Activated naive CD4-positive, alpha-beta T cell treated with anti-CD3 and anti-CD28 coated beads for 36 hours (primary cell): ENCODE results near the gene HERC5. TPM values are rescaled to one million over a fixed set of nuclear protein-coding genes. Genes with fewer than 3 reads are reported as not detected.
"Not testable (repeated sequence)": the region's sequence is repeated elsewhere in the genome, so short reads cannot be mapped to it uniquely, and the experiment has no call there.

Source experiments
- CTCF ChIA-PET: fragments of 350-600 bp; sonication (Branson Sonifier 250); formaldehyde crosslinking; loops from one replicate; lab custom pipeline; 2021; ENCODE audit warnings: antibody characterized with exemption; lab: Charles Lee
- DNase-seq: peaks from one replicate; pipeline ENCODE4 v3.0.0-alpha.2; 2020
- H3K27ac Mint-ChIP-seq: one replicate; pipeline ENCODE4 v1.8.0; 2021; ENCODE audit warnings: mild to moderate bottlenecking, mixed read lengths
- H3K27me3 Mint-ChIP-seq: one replicate; pipeline ENCODE4 v1.8.0; 2021; ENCODE audit warnings: low read depth, mixed read lengths
- H3K36me3 Mint-ChIP-seq: one replicate; pipeline ENCODE4 v1.8.0; 2021; ENCODE audit warnings: low read depth, mixed read lengths
- H3K4me1 Mint-ChIP-seq: one replicate; pipeline ENCODE4 v1.8.0; 2021; ENCODE audit warnings: low read depth, mixed read lengths
- H3K4me3 Mint-ChIP-seq: one replicate; pipeline ENCODE4 v1.8.0; 2021; ENCODE audit warnings: mild to moderate bottlenecking, moderate library complexity, mixed read lengths
- H3K9me3 Mint-ChIP-seq: one replicate; pipeline ENCODE4 v1.8.0; 2021; ENCODE audit warnings: mixed read lengths
- intact Hi-C: fragments of 100-400 bp; cut with micrococcal nuclease; formaldehyde crosslinking; loops from one replicate; pipeline ENCODE4 v1.15.1; 2023
- total RNA-seq, 2 experiments: library from RNA; stranded (reverse); gene quantifications; one replicate each; pipeline ENCODE4 v1.2.3, GENCODE V29; 2021

Gene HERC5
- total RNA-seq, 2 experiments from 2014 or later, result 38.8 to 39.5 TPM

- H3K36me3 Mint-ChIP-seq, result peaks cover 11% of the 10 kb centered on the region
- CTCF ChIA-PET, result interaction anchor here (0.6 to 3.2 kb wide), 17 partner anchors 11 to 497 kb away, joined by 3 to 16 read pairs (median 4); no protein-coding TSS in a partner anchor
- peaks cover 36% of the 10 kb centered on the region for H3K4me1 Mint-ChIP-seq
- intact Hi-C loops, result loop anchor here (1.0 to 10.0 kb wide), 5 partner anchors 9 to 778 kb away; partner anchors contain the start of gene GPRIN3
- no peak overlapping the region for H3K27ac Mint-ChIP-seq
- no peak for DNase-seq
- no peaks in the 10 kb centered on the region for H3K27me3 Mint-ChIP-seq
- H3K4me3 Mint-ChIP-seq, result no peak overlapping the region
- no peaks in the 10 kb centered on the region for H3K9me3 Mint-ChIP-seq
Observed at GRCh38 chr4:88526221-88526815, 69.4 kb downstream of the HERC5 start.

GRCh38 chr4:88527787-88528186, 70.9 kb downstream of the HERC5 start:
- no peak overlapping the region for H3K4me3 Mint-ChIP-seq
- peaks cover 1% of the 10 kb centered on the region for H3K36me3 Mint-ChIP-seq
- H3K4me1 Mint-ChIP-seq, result peaks cover 23% of the 10 kb centered on the region
- H3K27me3 Mint-ChIP-seq, result no peaks in the 10 kb centered on the region
- H3K27ac Mint-ChIP-seq, result no peak overlapping the region
- CTCF ChIA-PET, result interaction anchor here (0.8 to 2.2 kb wide), 11 partner anchors 9 to 496 kb away, joined by 3 to 11 read pairs (median 5); no protein-coding TSS in a partner anchor
- intact Hi-C loops, result loop anchor here (1.0 to 10.0 kb wide), 3 partner anchors 36 to 777 kb away; partner anchors contain the start of gene GPRIN3
- no peak for DNase-seq
- H3K9me3 Mint-ChIP-seq, result no peaks in the 10 kb centered on the region

GRCh38 chr4:88528861-88529260, 71.9 kb downstream of the HERC5 start:
- intact Hi-C loops, result loop anchor here (10.0 kb wide), 1 partner anchor 776 kb away; the partner anchor contains the start of gene GPRIN3
- Mint-ChIP-seq H3K9me3 (no peaks in the 10 kb centered on the region), H3K36me3 (no peaks in the 10 kb centered on the region), H3K4me1 (peaks cover 25% of the 10 kb centered on the region), H3K27me3 (no peaks in the 10 kb centered on the region), H3K4me3 (no peak overlapping the region), H3K27ac (no peak overlapping the region)
- CTCF ChIA-PET, result interaction anchor here (0.6 to 2.7 kb wide), 4 partner anchors 11 to 493 kb away, joined by 3 to 11 read pairs (median 4); no protein-coding TSS in a partner anchor
- no peak for DNase-seq

- DNase-seq, result no peak
- intact Hi-C loops, result no loop called here
- Mint-ChIP-seq H3K27ac (no peak overlapping the region), H3K4me3 (no peak overlapping the region), H3K36me3 (no peaks in the 10 kb centered on the region), H3K4me1 (peaks cover 32% of the 10 kb centered on the region), H3K9me3 (no peaks in the 10 kb centered on the region), H3K27me3 (no peaks in the 10 kb centered on the region)
- CTCF ChIA-PET, result interaction anchor here (0.6 to 2.6 kb wide), 4 partner anchors 8 to 259 kb away, joined by 3 to 20 read pairs (median 6); no protein-coding TSS in a partner anchor
Observed at GRCh38 chr4:88531549-88531948, 74.6 kb downstream of the HERC5 start.

- no peaks in the 10 kb centered on the region for H3K36me3 Mint-ChIP-seq
- H3K27ac Mint-ChIP-seq, result no peak overlapping the region
- CTCF ChIA-PET, result interaction anchor here (0.8 to 1.4 kb wide), 4 partner anchors 126 to 490 kb away, joined by 3 to 4 read pairs (median 4); no protein-coding TSS in a partner anchor
- intact Hi-C loops, result no loop called here
- H3K4me1 Mint-ChIP-seq, result peaks cover 26% of the 10 kb centered on the region
- no peak for DNase-seq
- no peak overlapping the region for H3K4me3 Mint-ChIP-seq
- H3K27me3 Mint-ChIP-seq, result no peaks in the 10 kb centered on the region
- H3K9me3 Mint-ChIP-seq, result no peaks in the 10 kb centered on the region
Observed at GRCh38 chr4:88533088-88533790, 76.3 kb downstream of the HERC5 start.

GRCh38 chr4:88533937-88534750, 77.2 kb downstream of the HERC5 start:
- Mint-ChIP-seq H3K9me3 (no peaks in the 10 kb centered on the region), H3K4me1 (peaks cover 27% of the 10 kb centered on the region), H3K27ac (no peak overlapping the region), H3K4me3 (no peak overlapping the region), H3K27me3 (no peaks in the 10 kb centered on the region), H3K36me3 (no peaks in the 10 kb centered on the region)
- CTCF ChIA-PET, result interaction anchor here (0.7 to 0.8 kb wide), 2 partner anchors 22 to 125 kb away, joined by 3 to 5 read pairs; no protein-coding TSS in a partner anchor
- intact Hi-C loops, result loop anchor here (2.0 kb wide), 1 partner anchor 79 kb away; no protein-coding TSS in a partner anchor
- no peak for DNase-seq

- Mint-ChIP-seq H3K27me3 (no peaks in the 10 kb centered on the region), H3K4me3 (no peak overlapping the region), H3K27ac (peak overlapping the region; percentile 70), H3K9me3 (no peaks in the 10 kb centered on the region), H3K4me1 (peaks cover 32% of the 10 kb centered on the region), H3K36me3 (no peaks in the 10 kb centered on the region)
- CTCF ChIA-PET, result interaction anchor here (0.5 to 0.7 kb wide), 3 partner anchors 21 to 615 kb away, joined by 3 to 5 read pairs (median 3); no protein-coding TSS in a partner anchor
- intact Hi-C loops, result loop anchor here (1.0 to 2.0 kb wide), 6 partner anchors 9 to 520 kb away; partner anchors contain the start of gene HERC3
- DNase-seq, result peak; percentile 46
Observed at GRCh38 chr4:88535090-88535755, 78.3 kb downstream of the HERC5 start.

GRCh38 chr4:88537709-88538108, 80.8 kb downstream of the HERC5 start:
- no peaks in the 10 kb centered on the region for H3K9me3 Mint-ChIP-seq
- no peaks in the 10 kb centered on the region for H3K27me3 Mint-ChIP-seq
- DNase-seq, result no peak
- H3K4me3 Mint-ChIP-seq, result no peak overlapping the region
- peaks cover 32% of the 10 kb centered on the region for H3K4me1 Mint-ChIP-seq
- intact Hi-C loops, result no loop called here
- H3K27ac Mint-ChIP-seq, result no peak overlapping the region
- CTCF ChIA-PET, result interaction anchor here (1.0 to 5.9 kb wide), 5 partner anchors 8 to 483 kb away, joined by 3 to 94 read pairs (median 4); no protein-coding TSS in a partner anchor
- H3K36me3 Mint-ChIP-seq, result no peaks in the 10 kb centered on the region

- not testable (repeated sequence) for H3K4me3 Mint-ChIP-seq, H3K27ac Mint-ChIP-seq, H3K36me3 Mint-ChIP-seq, H3K9me3 Mint-ChIP-seq, H3K27me3 Mint-ChIP-seq
- CTCF ChIA-PET, result interaction anchor here (0.6 to 5.9 kb wide), 69 partner anchors 9 to 590 kb away, joined by 3 to 94 read pairs (median 4); partner anchors contain the start of genes HERC3, NAP1L5 and PYURF
- H3K4me1 Mint-ChIP-seq, result peaks cover 24% of the 10 kb centered on the region
- DNase-seq, result peak; percentile 82
- intact Hi-C loops, result loop anchor here (1.0 kb wide), 3 partner anchors 120 to 485 kb away; no protein-coding TSS in a partner anchor
Observed at GRCh38 chr4:88539322-88540068, 82.6 kb downstream of the HERC5 start.

GRCh38 chr4:88549815-88550214, 92.9 kb downstream of the HERC5 start:
- H3K27ac Mint-ChIP-seq, result no peak overlapping the region
- CTCF ChIA-PET, result no interaction called here

More at GRCh38 chr4:88549815-88550214, 92.9 kb downstream of the HERC5 start:
- intact Hi-C loops, result no loop called here
- Mint-ChIP-seq H3K27me3 (no peaks in the 10 kb centered on the region), H3K4me3 (no peak overlapping the region), H3K36me3 (no peaks in the 10 kb centered on the region), H3K4me1 (no peaks in the 10 kb centered on the region), H3K9me3 (no peaks in the 10 kb centered on the region)
- no peak for DNase-seq
